Activated CD8-positive, alpha-beta memory T cell treated with anti-CD3 and anti-CD28 coated beads for 36 hours (primary cell): Measurements from ENCODE around the gene PGAP6. TPM values are rescaled to one million over a fixed set of nuclear protein-coding genes. Genes with fewer than 3 reads are reported as not detected.
"Not testable (repeated sequence)": the region's sequence is repeated elsewhere in the genome, so short reads cannot be mapped to it uniquely, and the experiment has no call there.

Experiments used
- CTCF ChIA-PET: fragments of 350-600 bp; sonication (Branson Sonifier 250); formaldehyde crosslinking; loops from one replicate; lab custom pipeline; 2021; ENCODE audit warnings: antibody characterized with exemption; lab: Charles Lee
- POLR2A ChIA-PET: fragments of 350-600 bp; sonication (Branson Sonifier 250); formaldehyde crosslinking; loops from one replicate; lab custom pipeline; 2021; ENCODE audit warnings: antibody characterized with exemption; lab: Charles Lee
- total RNA-seq, 2 experiments: library from RNA; stranded (reverse); gene quantifications; one replicate each; pipeline ENCODE4 v1.2.3, GENCODE V29; 2021

The PGAP6 gene
- total RNA-seq, 2 experiments from 2014 or later, result 33.9 to 36.9 TPM

DNA sequence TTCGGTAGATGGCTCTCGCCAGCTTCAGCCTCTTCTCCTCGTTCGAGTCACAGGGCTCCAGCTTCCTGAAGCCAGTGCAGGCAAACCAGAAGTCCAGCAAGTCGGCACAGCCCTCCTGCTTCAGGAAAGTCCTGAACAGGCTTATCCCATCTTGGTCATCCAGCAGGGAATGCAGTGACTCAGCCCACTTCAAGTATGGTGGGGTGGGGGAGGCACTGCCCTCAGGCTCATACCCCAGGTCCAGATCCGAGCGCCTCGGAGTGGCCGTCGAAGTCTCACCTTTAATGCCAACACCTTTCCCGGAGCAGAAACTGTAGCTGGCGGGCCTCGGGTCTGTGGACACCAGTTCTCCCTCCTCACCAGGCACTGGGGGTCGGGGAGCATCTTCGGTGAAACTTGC is 35.2 kb downstream of the PGAP6 start:
- ChIA-PET POLR2A (interaction anchor here (1.2 to 1.8 kb wide), 2 partner anchors 10 to 22 kb away, joined by 4 read pairs; no protein-coding TSS in a partner anchor), CTCF (no interaction called here)

DNA sequence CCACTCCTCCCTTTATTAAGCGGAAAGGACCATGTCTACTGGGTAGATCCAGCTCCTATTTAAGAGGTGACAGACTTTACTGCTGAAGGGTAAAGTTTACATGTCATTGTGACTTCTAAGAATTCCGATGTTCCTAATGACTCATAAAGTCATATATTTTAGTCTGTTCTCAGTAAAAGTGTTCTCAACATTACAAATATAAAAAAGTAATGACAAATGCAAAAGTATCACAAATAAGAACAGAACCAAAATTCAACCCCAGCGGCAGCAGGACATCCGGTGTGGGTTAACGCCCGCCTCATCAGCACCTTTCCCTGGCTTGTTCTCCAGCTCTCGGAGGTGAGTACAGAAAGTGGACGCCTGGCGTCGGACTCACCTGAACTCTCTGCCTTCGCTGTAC is 36.0 kb downstream of the PGAP6 start:
- CTCF ChIA-PET, result interaction anchor here (0.7 to 2.4 kb wide), 2 partner anchors 92 to 110 kb away, joined by 4 to 9 read pairs; partner anchors contain the start of gene FAM234A
- POLR2A ChIA-PET, result interaction anchor here (0.6 to 1.8 kb wide), 3 partner anchors 13 to 117 kb away, joined by 3 to 7 read pairs (median 4); partner anchors contain the start of gene LUC7L

DNA sequence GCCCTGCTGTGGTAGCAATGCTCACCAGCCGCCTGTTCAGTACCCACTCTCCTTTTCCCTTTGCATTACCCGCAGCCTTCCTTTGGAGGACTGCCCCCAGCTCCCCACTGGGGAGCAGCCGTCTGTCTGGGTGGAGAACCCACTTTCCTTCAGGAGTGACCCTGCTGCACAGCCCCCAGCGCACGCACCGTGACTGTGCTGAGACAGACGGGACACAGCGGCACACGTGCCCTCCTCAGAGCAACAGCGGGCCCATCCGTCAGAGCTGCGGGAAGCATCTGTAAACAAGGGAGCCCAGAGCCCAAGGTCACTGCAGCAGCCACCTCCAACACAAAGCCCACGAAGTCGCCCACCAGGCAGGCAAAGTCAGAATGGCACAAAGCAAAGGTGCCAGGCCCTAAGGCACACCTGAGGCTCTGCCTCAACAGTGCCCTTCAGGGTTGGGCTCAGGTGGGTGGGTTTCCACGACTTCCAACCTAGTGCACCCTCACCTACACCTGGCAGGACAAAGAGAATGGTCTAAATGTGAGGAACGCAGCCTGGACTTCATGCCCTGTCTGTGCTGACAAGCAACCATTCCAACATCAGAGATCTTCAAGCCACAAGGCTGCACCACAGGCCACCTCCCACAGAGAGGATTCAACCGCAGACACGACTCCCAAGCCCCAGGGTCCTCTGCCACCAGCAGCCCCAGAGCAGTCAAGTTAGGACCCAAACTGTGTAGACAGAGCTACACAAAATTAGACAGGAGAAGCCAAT is 39.1 kb downstream of the PGAP6 start:
- ChIA-PET POLR2A (no interaction called here), CTCF (interaction anchor here (0.7 kb wide), 1 partner anchor 106 kb away, joined by 3 read pairs; no protein-coding TSS in a partner anchor)

DNA sequence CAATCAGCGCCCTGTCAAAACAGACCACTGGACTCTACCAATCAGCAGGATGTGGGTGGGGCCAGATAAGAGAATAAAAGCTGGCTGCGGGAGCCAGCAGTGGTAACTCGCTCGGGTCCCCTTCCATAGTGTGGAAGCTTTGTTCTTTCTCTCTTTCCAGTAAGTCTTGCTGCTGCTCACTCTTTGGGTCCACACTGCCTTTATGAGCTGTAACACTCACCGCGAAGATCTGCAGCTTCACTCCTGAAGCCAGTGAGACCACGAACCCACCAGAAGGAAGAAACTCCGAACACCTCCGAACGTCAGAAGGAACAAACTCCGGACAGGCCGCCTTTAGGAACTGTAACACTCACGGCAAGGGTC is 39.8 kb downstream of the PGAP6 start:
- CTCF ChIA-PET, result interaction anchor here (0.7 kb wide), 1 partner anchor 106 kb away, joined by 3 read pairs; no protein-coding TSS in a partner anchor
- POLR2A ChIA-PET, result not testable (repeated sequence)

DNA sequence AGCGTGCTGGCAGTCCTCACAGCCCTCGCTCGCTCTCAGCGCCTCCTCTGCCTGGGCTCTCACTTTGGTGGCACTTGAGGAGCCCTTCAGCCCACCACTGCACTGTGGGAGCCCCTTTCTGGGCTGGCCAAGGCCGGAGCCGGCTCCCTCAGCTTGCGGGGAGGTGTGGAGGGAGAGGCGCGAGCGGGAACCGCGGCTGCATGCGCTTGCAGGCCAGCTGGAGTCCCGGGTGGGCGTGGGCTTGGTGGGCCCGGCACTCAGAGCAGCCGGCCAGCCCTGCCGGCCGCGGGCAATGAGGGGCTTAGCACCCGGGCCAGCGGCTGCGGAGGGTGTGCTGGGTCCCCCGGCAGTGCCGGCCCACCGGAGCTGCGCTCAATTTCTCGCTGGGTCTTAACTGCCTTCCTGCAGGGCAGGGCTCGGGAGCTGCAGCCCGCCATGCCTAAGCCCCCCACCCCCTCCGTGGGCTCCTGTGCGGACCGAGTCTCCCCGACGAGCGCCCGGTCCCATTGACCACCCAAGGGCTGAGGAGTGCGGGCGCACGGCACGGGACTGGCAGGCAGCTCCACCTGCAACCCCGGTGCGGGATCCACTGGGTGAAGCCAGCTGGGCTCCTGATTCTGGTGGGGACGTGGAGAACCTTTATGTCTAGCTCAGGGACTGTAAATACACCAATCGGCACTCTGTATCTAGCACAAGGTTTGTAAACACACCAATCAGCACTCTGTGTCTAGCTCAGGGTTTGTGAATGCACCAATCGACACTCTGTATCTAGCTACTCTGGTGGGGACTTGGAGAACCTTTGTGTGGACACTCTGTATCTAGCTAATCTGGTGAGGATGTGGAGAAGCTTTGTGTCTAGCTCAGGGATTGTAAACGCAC is 40.4 kb downstream of the PGAP6 start:
- POLR2A ChIA-PET, result not testable (repeated sequence)
- CTCF ChIA-PET, result interaction anchor here (0.7 kb wide), 1 partner anchor 107 kb away, joined by 3 read pairs; no protein-coding TSS in a partner anchor

DNA sequence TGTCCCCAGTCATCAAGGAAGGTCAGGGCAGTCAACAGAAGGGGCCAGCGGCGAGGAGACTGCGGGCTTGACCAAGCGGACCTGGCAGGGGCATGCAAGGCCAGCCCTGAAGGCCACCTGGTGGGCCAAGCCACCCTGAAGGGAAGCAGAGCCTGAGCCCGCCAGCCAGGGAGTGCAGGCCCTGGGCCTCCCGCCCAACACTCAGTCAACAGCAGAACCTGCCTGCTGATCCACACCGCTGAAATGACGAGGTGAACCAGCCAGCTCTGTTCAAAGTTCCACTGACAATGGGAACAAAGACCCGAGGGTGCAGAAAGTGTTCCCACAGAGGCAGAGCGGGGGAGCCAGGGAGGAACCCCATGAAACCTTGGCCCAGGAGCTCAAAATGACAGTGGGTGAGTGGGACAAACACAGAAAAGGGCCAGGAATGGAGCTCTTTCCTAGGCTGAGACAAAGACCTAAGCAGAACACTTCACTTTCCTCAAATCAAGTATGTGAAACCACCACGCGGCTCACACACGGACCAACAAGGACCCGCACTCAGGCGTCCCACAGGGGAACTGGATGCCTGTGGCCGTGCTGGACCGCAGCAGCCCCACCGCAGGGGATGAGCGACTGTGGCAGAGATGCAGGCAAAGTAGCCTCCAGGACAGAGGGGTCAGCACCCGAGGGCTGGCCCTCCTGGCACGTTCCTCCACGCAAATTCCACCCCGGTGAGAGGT is 41.2 kb downstream of the PGAP6 start:
- ChIA-PET CTCF (no interaction called here), POLR2A (no interaction called here)

DNA sequence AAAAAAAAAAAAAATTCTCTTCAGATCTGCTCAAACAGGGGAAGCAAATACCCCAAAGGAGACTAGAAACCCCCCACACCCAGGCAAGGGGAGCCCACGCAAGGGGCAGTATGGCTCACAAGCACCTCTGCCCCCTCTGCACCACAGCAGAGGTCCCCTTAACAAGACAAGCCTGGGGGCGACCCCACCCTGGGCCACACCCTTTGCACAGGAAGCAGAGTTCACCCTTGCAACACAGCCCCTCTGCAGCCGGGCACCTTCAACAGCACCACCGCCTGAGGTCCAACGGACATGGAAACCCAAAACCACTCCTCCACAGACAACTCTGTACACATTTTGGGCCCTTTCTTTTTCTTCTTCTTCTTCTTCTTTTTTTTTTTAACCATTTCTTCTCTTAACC is 42.1 kb downstream of the PGAP6 start:
- ChIA-PET POLR2A (no interaction called here), CTCF (no interaction called here)

DNA sequence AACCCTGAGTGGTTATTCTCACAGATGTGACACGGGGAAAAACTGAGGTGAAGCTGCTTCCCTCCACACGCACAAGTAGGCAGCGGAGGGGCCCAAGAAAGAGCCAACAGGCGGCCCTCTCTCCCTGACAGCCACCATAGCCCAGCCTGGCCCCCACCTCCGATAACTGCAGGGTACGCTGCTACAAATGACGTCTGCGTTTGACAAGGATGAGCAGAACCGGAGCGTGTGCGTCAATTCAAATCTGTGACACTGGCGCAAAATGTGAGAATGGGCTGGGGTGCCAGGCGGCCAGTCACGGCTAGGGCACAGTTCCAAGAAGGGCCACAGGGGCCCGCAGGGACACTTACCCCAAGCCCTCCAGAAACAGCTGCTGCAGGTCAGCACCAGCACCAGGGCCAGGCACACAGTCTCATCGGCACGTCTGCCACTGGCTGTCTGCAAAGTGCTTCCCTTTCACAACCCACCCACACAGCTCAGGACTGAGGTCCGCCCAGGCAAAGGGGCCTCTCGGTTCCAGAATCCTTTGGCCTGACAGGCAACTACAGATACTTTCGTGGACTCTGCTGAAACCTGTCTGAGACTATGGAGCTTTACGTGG is 43.7 kb downstream of the PGAP6 start:
- CTCF ChIA-PET, result interaction anchor here (0.6 to 1.4 kb wide), 2 partner anchors 103 to 125 kb away, joined by 3 to 4 read pairs; no protein-coding TSS in a partner anchor
- POLR2A ChIA-PET, result no interaction called here

DNA sequence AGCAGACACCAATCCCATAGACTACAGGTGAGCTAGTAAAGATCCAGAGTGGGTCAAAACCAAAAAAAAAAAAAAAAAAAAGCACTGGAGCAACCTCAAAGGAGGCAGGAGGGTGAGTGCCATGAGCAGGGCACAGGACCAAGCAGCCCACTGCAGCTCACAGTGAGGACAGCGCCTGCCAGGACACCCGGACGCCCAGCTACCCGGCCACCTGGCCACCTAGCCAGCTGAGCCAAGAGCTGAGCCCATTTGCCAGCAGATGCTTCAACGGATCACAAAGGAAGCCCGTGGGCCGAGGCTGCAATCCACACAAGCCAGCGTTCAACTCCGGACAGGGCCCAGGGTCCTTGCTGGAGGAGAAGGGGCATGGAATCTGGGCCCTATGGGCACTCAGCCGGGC is 44.3 kb downstream of the PGAP6 start:
- ChIA-PET POLR2A (interaction anchor here (0.6 to 1.3 kb wide), 4 partner anchors 9 to 201 kb away, joined by 3 to 7 read pairs (median 4); no protein-coding TSS in a partner anchor), CTCF (interaction anchor here (0.6 kb wide), 1 partner anchor 126 kb away, joined by 3 read pairs; no protein-coding TSS in a partner anchor)

DNA sequence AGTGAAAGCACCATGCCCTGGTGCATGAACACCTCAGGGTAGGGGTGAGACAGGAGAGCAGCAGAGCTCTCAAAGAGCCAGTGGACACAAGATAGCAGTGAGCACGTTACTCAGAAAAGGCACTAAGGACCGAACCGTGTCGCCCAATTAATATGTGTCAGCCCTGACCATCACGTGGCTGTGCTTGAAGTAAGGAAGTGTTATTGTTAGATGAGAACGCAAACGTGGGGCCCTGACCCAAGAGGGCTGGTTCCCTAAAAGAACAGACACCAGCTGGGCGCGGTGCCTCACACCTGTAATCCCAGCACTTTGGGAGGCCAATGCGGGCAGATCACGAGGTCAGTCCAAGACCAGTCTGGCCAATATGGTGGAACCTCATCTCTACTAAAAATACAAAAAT is 45.5 kb downstream of the PGAP6 start:
- POLR2A ChIA-PET, result interaction anchor here (1.3 kb wide), 1 partner anchor 11 kb away, joined by 4 read pairs; no protein-coding TSS in a partner anchor

DNA sequence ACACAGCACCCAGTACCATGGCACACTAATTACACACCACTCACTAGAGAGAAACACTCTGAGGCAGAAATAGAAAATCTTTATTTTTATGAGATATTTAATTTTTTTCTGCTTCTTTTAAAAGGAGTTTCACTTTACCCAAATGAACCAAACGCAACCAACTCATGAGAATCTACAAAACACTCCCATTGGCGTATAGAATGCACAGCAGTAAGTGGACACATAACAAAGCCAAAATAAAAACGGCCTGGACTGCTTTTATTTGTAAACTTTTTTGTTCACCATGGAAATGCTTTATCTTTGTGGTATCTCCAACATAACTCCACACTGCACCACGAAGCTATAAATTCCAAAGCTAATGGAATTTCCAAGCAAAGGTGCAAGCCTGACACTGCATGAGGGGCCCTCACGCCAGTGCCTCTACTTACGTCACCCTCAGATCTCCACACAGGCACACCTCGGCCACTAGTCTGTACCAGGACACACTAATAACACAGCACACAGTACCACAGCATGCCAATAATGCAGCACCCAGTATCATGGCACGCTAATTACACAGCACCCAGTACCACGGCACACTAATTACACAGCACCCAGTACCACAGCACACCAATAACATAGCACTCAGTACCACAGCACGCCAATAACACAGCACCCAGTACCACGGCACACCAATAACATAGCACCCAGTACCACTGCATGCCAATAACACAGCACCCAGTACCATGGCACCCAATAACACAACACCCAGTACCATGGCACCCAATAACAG is 46.7 kb downstream of the PGAP6 start:
- POLR2A ChIA-PET, CTCF ChIA-PET: not testable (repeated sequence)

More for the DNA sequence above, 45.5 kb downstream of the PGAP6 start:
- CTCF ChIA-PET, result interaction anchor here (0.6 kb wide), 2 partner anchors 8 to 10 kb away, joined by 3 read pairs; no protein-coding TSS in a partner anchor

DNA sequence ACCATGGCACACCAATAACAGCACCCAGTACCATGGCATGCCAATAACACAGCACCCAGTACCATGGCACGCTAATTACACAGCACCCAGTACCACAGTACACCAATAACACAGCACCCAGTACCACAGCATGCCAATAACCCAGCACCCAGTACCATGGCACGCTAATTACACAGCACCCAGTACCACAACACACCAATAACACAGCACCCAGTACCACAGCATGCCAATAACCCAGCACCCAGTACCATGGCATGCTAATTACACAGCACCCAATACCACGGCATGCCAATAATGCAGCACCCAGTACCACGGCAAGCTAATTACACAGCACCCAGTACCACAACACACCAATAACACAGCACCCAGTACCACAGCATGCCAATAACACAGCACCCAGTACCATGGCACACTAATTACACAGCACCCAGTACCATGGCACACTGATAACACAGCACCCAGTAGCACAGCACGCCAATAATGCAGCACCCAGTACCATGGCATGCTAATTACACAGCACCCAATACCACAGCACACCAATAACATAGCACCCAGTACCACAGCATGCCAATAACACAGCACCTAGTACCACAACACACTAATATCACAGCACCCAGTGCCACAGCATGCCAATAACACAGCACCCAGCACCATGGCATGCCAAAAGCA is 47.5 kb downstream of the PGAP6 start:
- CTCF ChIA-PET, POLR2A ChIA-PET: not testable (repeated sequence)

DNA sequence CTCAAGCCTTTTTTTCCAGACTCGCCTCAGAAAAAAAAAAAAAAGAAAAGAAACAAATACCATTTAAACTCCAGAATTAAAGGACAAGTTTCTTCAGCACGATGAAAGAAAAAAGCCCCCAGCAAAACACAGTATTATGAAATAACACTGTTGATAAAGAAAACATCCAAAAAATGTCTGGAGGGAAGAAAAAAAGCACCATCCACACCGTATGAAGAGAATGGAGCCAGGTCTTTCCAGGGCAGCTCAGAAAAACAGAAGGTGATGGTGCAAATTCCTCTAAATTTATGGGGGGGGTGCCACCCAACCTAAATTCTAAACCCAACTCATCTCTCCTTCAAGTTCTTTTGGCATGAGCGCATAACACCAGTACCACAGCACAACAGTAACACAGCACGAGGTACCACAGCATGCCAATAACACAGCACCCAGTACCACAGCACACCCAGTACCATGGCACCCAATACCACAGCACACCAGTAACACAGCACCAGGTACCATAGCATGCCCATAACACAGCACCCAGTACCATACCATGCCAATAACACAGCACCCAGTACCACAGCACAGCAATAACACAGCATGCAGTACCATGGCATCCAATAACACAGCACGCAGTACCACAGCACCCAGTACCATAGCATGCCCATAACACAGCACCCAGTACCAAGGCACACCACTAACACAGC is 48.2 kb downstream of the PGAP6 start:
- ChIA-PET POLR2A (no interaction called here), CTCF (no interaction called here)

DNA sequence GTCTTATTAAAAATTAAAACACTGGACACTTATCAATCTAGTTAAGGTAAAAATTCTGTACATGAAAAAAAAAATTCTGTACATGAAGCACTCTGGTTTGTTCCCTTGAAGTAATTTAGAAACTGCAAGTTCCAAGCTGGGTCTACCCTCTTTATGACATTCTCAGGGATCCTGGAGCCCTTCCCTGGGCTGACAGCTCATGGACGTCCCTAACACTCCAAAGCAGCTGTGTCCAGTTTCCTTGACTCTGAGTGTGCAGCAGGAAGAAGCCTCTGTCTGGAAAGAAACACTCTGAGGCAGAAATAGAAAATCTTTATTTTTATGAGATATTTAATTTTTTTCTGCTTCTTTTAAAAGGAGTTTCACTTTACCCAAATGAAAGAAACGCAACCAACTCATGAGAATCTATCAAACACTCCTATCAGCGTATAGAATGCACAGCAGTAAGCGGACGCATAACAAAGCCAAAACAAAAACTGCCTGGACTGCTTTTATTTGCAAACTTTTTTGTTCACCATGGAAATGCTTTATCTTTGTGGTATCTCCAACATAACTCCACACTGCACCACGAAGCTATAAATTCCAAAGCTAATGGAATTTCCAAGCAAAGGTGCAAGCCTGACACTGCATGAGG is 50.5 kb downstream of the PGAP6 start:
- POLR2A ChIA-PET, result not testable (repeated sequence)
- CTCF ChIA-PET, result interaction anchor here (0.5 kb wide), 1 partner anchor 90 kb away, joined by 4 read pairs; no protein-coding TSS in a partner anchor

DNA sequence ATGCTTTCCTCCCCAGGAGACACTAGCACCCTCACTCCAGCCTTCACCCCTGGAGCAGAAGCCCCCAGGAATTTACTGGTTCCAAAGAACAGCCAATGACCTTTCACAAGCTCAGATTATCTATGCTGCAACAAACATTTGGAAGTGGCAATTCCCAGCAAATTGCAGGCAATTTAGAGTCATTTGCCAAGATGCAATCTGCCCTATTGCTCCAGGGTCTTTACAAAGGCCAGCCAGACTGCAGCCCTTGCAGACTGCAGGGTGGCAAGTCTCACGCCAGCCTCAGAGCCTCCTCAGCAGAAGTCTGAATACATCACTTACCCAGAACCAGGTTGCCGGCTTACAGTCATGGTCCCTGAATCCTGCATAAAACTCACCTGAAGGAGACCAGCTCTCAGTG is 51.0 kb downstream of the PGAP6 start:
- ChIA-PET CTCF (interaction anchor here (0.5 kb wide), 1 partner anchor 89 kb away, joined by 4 read pairs; no protein-coding TSS in a partner anchor), POLR2A (no interaction called here)
